ENCODE data around the gene ERCC5. TPM values are rescaled to one million over a fixed set of nuclear protein-coding genes. Genes with fewer than 3 reads are reported as not detected.

ERCC5 gene
- total and polyA plus RNA-seq, 5 experiments from 2014 or later, result 42.2 to 148 (median 56.9) TPM

GRCh38 chr13:102816708-102817107, 29.1 kb upstream of the ERCC5 start:
- POLR2A ChIA-PET, result no interaction called here

GRCh38 chr13:102817241-102817640, 28.6 kb upstream of the ERCC5 start:
- Mint-ChIP-seq H3K27ac (no peak overlapping the region), H3K4me1 (peaks cover 11 to 17% (median 15%) of the 10 kb centered on the region in 4 donors), H3K9me3 (peaks cover 0 to 2% (median under 1%) of the 10 kb centered on the region in 9 donors), H3K27me3 (no peaks in the 10 kb centered on the region), H3K4me3 (no peak overlapping the region), H3K36me3 (peaks cover under 1 to 41% (median 27%) of the 10 kb centered on the region in 3 donors)
- POLR2A ChIA-PET, result no interaction called here
- no peak for ATAC-seq
- DNase-seq, result no peak

More at GRCh38 chr13:102816708-102817107, 29.1 kb upstream of the ERCC5 start:
- DNase-seq (no peak), ATAC-seq (no peak)
- H3K4me1 Mint-ChIP-seq, result peaks cover 14 to 22% (median 20%) of the 10 kb centered on the region in 4 donors
- no peak overlapping the region for H3K4me3 Mint-ChIP-seq
- no peaks in the 10 kb centered on the region for H3K27me3 Mint-ChIP-seq
- peaks cover 6 to 41% (median 28%) of the 10 kb centered on the region in 3 donors for H3K36me3 Mint-ChIP-seq
- no peak overlapping the region for H3K27ac Mint-ChIP-seq
- H3K9me3 Mint-ChIP-seq, result peaks cover 0 to 7% (median 5%) of the 10 kb centered on the region in 9 donors

DNA sequence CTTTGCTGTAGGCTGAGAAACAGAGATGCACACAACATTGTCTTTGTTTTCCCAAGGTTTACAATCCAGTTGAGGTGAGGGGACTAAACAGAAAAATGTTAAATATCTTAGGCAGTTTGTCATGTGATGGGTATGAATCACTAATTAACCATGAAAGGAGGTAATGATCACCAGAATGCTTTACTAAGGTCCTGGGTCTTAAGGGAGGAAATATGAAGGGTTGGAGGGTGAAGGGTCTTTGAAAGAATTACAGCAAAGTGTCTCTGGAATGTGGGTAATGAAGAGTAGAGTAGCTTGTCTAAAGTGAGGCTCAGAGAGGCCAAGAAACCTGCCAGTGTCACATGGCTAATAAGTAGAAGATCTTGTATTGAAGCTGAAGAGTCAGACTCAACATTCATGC, 27.9 kb upstream of the ERCC5 start:
- peaks cover 3 to 48% (median 28%) of the 10 kb centered on the region in 3 donors for H3K36me3 Mint-ChIP-seq
- H3K9me3 Mint-ChIP-seq, result peaks cover 0 to 2% (median 0%) of the 10 kb centered on the region in 9 donors
- no peak overlapping the region for H3K27ac Mint-ChIP-seq
- H3K4me1 Mint-ChIP-seq, result peaks cover 9 to 12% (median 11%) of the 10 kb centered on the region in 4 donors
- no peak overlapping the region for H3K4me3 Mint-ChIP-seq
- ATAC-seq, result no peak
- no peaks in the 10 kb centered on the region for H3K27me3 Mint-ChIP-seq
- POLR2A ChIA-PET, result no interaction called here
- no peak for DNase-seq

DNA sequence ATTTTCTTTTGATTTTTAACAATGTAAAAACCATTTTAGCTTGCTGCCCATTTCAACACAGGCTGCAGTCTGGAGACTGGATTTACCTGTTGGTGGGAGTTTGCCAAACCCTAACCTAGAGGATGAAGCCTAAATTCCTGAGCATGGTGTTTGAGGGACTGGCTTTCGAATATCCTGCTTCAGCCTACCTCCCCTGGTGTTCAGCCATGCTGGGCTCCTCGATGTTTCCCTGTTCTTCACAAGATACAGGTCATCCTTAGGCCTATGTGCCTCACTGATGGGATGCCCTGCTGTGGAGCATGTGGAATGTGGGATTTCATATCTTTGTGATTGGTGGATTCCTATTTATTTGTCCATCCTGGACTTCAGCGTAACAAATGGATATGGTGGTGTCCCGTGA, 20.4 kb upstream of the ERCC5 start:
- POLR2A ChIA-PET, result no interaction called here
- no peaks in the 10 kb centered on the region for H3K4me1 Mint-ChIP-seq
- DNase-seq (no peak), ATAC-seq (no peak)
- no peaks in the 10 kb centered on the region for H3K27me3 Mint-ChIP-seq
- H3K4me3 Mint-ChIP-seq, result no peak overlapping the region
- peaks cover 0 to 2% (median 0%) of the 10 kb centered on the region in 9 donors for H3K9me3 Mint-ChIP-seq
- peaks cover 6 to 33% (median 24%) of the 10 kb centered on the region in 3 donors for H3K36me3 Mint-ChIP-seq
- H3K27ac Mint-ChIP-seq, result no peak overlapping the region

DNA sequence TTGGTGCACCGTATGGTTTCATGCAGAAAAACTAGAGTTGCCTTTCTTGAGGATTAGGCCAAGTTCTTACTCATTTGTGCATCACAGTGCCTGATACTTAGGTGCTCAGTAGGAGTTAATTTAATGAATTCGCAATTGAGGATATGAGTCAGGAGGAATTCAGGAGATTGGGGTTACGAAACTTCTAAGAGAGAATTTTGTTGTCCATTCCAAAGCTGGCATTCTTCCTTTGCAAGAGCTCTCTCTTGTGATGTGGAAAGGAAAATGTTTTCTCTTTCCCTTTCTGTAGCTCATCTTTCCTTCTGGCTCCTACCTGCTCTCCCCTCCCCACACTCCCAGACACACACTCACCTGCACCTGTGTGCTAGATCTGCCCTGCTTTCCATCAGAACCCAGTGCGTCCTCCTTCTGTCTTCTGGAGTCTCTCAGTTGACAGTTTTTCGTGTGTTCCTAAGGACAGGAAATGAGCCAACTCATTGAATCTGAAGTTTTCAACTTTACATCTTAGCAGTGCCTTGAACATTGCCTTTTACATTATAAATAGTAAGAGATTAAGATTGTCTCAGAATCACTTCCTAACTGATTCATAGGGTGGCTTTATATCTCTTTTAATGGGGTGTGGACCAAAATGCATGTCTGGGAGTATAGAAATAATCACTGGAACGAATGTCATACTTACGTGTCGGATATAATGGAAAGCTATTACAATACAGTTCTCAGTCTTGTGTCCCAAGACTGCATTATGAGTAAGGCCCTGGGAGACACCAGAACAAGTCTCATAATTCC, 19.7 kb upstream of the ERCC5 start:
- H3K27ac Mint-ChIP-seq, result peak overlapping the region in 1 of 10 donors; percentile 54
- no peak overlapping the region for H3K4me3 Mint-ChIP-seq
- DNase-seq (no peak), ATAC-seq (no peak)
- peaks cover 6 to 31% (median 24%) of the 10 kb centered on the region in 3 donors for H3K36me3 Mint-ChIP-seq
- peaks cover 0 to 2% (median 0%) of the 10 kb centered on the region in 9 donors for H3K9me3 Mint-ChIP-seq
- no peaks in the 10 kb centered on the region for H3K27me3 Mint-ChIP-seq
- POLR2A ChIA-PET, result no interaction called here
- H3K4me1 Mint-ChIP-seq, result no peaks in the 10 kb centered on the region

- H3K4me3 Mint-ChIP-seq, result no peak overlapping the region
- DNase-seq (no peak), ATAC-seq (no peak)
- POLR2A ChIA-PET, result no interaction called here
- no peak overlapping the region for H3K27ac Mint-ChIP-seq
- peaks cover 0 to 5% (median 0%) of the 10 kb centered on the region in 4 donors for H3K4me1 Mint-ChIP-seq
- H3K27me3 Mint-ChIP-seq, result no peaks in the 10 kb centered on the region
- H3K9me3 Mint-ChIP-seq, result no peaks in the 10 kb centered on the region
- H3K36me3 Mint-ChIP-seq, result peaks cover 0 to 25% (median 3%) of the 10 kb centered on the region in 3 donors
These were observed 15.2 kb upstream of the ERCC5 start for GRCh38 chr13:102830646-102831045.

DNA sequence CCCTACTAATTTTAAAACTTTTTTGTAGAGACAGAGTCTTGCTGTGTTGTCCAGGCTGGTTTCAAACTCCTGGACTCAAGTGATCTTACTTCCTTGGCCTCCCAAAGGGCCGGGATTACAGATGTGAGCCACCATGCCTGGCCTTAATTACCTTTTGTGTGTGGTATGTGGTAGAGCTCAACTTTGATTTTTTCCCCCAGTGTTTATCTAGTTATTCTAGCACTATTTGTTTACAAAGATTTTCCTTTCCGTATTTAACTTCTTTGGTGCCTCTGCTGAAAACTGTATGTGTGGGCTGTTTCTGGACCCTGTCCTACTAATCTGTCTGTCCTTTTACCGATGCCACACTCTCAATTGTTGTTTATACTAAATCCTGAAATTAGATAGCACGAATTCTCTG, 9.4 kb upstream of the ERCC5 start:
- POLR2A ChIA-PET, result interaction anchor here (1.0 kb wide), 1 partner anchor 10 kb away, joined by 3 read pairs; the partner anchor contains the start of gene ERCC5
- Mint-ChIP-seq H3K36me3 (peaks cover 0 to 40% (median 5%) of the 10 kb centered on the region in 3 donors), H3K27me3 (no peaks in the 10 kb centered on the region), H3K27ac (no peak overlapping the region), H3K9me3 (no peaks in the 10 kb centered on the region), H3K4me1 (peaks cover 0 to 3% (median 0%) of the 10 kb centered on the region in 4 donors), H3K4me3 (no peak overlapping the region)
- ATAC-seq, result no peak
- DNase-seq, result no peak

- peaks cover 0 to 35% (median 5%) of the 10 kb centered on the region in 3 donors for H3K36me3 Mint-ChIP-seq
These were observed 7.6 kb upstream of the ERCC5 start for GRCh38 chr13:102838273-102838672.

GRCh38 chr13:102838982-102839381, 6.8 kb upstream of the ERCC5 start:
- no peak for ATAC-seq
- H3K27ac Mint-ChIP-seq, result peak overlapping the region in 1 of 10 donors; percentile 0

More at GRCh38 chr13:102838273-102838672, 7.6 kb upstream of the ERCC5 start:
- Mint-ChIP-seq H3K27ac (no peak overlapping the region), H3K27me3 (no peaks in the 10 kb centered on the region), H3K4me1 (no peaks in the 10 kb centered on the region), H3K4me3 (no peak overlapping the region), H3K9me3 (no peaks in the 10 kb centered on the region)
- ATAC-seq (no peak), DNase-seq (no peak)
- POLR2A ChIA-PET, result no interaction called here

DNA sequence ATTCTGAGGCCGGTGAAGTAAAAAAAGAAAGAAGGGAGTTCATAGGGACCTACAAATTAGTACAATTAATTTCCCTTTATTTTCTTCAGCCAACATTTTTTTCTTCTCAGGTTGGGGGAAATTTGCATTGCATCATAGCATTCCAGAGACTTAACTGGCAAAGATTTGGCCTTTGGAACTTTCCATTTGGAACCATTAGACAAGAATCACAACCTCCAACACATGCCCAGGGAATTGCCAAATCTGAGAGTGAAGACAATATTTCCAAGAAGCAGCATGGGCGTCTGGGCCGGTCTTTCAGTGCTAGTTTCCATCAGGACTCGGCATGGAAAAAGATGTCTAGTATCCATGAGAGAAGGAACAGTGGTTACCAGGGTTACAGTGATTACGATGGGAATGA, 6.4 kb upstream of the ERCC5 start:
- no peak overlapping the region for H3K4me3 Mint-ChIP-seq
- H3K36me3 Mint-ChIP-seq, result peaks cover 0 to 33% (median 5%) of the 10 kb centered on the region in 3 donors
- H3K27ac Mint-ChIP-seq, result no peak overlapping the region
- no peaks in the 10 kb centered on the region for H3K9me3 Mint-ChIP-seq
- POLR2A ChIA-PET, result no interaction called here
- peaks cover 0 to 6% (median 1%) of the 10 kb centered on the region in 4 donors for H3K4me1 Mint-ChIP-seq
- DNase-seq (no peak), ATAC-seq (no peak)
- no peaks in the 10 kb centered on the region for H3K27me3 Mint-ChIP-seq

More at GRCh38 chr13:102838982-102839381, 6.8 kb upstream of the ERCC5 start:
- Mint-ChIP-seq H3K4me1 (peaks cover 0 to 3% (median 0%) of the 10 kb centered on the region in 4 donors), H3K36me3 (peaks cover 0 to 35% (median 5%) of the 10 kb centered on the region in 3 donors), H3K4me3 (no peak overlapping the region), H3K27me3 (no peaks in the 10 kb centered on the region), H3K9me3 (no peaks in the 10 kb centered on the region)
- no peak for DNase-seq
- POLR2A ChIA-PET, result no interaction called here

DNA sequence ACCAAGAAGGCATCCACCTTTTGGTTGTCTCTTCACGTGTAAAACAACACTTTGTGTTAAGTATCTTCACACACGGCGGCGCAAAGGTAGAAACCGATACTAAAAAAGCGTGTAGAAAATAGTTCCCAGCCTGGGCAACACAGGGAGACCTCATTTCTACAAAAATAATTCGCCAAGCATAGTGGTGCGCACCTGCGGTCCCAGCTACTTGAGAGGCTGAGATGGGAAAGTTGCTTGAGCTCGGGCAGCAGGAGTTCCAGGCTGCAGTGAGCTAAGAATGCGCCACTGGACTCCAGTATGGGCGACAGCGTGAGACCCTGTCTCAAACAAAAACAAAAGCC, 573 bp upstream of the ERCC5 start:
- peaks cover 0 to 14% (median 7%) of the 10 kb centered on the region in 3 donors for H3K36me3 Mint-ChIP-seq
- POLR2A ChIA-PET, result interaction anchor here (0.8 to 7.0 kb wide), 17 partner anchors 8 to 451 kb away, joined by 3 to 302 read pairs (median 7); partner anchors contain the start of genes BIVM, POGLUT2, TEX30 and TPP2
- DNase-seq, result no peak

GRCh38 chr13:102846261-102847015, 606 bp downstream of the ERCC5 start:
- Mint-ChIP-seq H3K36me3 (peaks cover 0 to 17% (median 7%) of the 10 kb centered on the region in 3 donors), H3K27ac (peak overlapping the region; percentile 90 to 100 (median 99)), H3K27me3 (peaks cover 0 to 3% (median 0%) of the 10 kb centered on the region in 5 donors), H3K9me3 (peaks cover 0 to 4% (median 0%) of the 10 kb centered on the region in 9 donors), H3K4me1 (peaks cover 18 to 50% (median 48%) of the 10 kb centered on the region in 4 donors), H3K4me3 (peak overlapping the region; percentile 87 to 99 (median 96))
- DNase-seq (peak; percentile 26 to 75 (median 50)), ATAC-seq (peak; percentile 55 to 64)
- POLR2A ChIA-PET, result interaction anchor here (0.6 to 7.0 kb wide), 24 partner anchors 8 to 452 kb away, joined by 3 to 302 read pairs (median 4); partner anchors contain the start of genes BIVM, POGLUT2, TEX30 and TPP2

More for the DNA sequence above, 573 bp upstream of the ERCC5 start:
- peak; percentile 45 to 56 for ATAC-seq
- Mint-ChIP-seq H3K9me3 (peaks cover 0 to 4% (median 0%) of the 10 kb centered on the region in 9 donors), H3K27ac (peak overlapping the region; percentile 90 to 100 (median 99)), H3K4me3 (peak overlapping the region; percentile 87 to 99 (median 96)), H3K4me1 (peaks cover 13 to 44% (median 40%) of the 10 kb centered on the region in 4 donors), H3K27me3 (peaks cover 0 to 3% (median 0%) of the 10 kb centered on the region in 5 donors)
